Type B pancreatic cell (in vitro differentiated cells): ENCODE measurements around the gene KCNQ5. TPM values are rescaled to one million over a fixed set of nuclear protein-coding genes. Genes with fewer than 3 reads are reported as not detected.

Source experiments
- DNase-seq: peaks from one replicate; pipeline ENCODE4 v3.0.0; 2021; ENCODE audit warnings: mixed read lengths; ENCODE audit not compliant: unreplicated experiment; ENCODE audit errors: extremely low spot score
- H3K27ac Mint-ChIP-seq: 2 replicates; pipeline ENCODE4 v1.8.0; 2021; ENCODE audit warnings: mild to moderate bottlenecking, mixed read lengths
- H3K27me3 Mint-ChIP-seq: 2 replicates; pipeline ENCODE4 v1.8.0; 2021; ENCODE audit warnings: mixed read lengths
- H3K36me3 Mint-ChIP-seq: 2 replicates; pipeline ENCODE4 v1.8.0; 2021; ENCODE audit warnings: mixed read lengths
- H3K4me1 Mint-ChIP-seq: one replicate; pipeline ENCODE4 v1.8.0; 2021; ENCODE audit warnings: mixed read lengths; ENCODE audit not compliant: unreplicated experiment
- H3K4me3 Mint-ChIP-seq: 2 replicates; pipeline ENCODE4 v1.8.0; 2021; ENCODE audit warnings: mild to moderate bottlenecking, mixed read lengths
- H3K9me3 Mint-ChIP-seq: 2 replicates; pipeline ENCODE4 v1.8.0; 2021; ENCODE audit warnings: mixed read lengths
- CTCF ChIP-seq: fragments of 200-600 bp; sonication (generic); conservative IDR thresholded peaks from 2 replicates; pipeline ENCODE4 v1.5.0; 2021; ENCODE audit warnings: antibody characterized with exemption, mild to moderate bottlenecking
- total RNA-seq: library from RNA; stranded (reverse); gene quantifications from 2 replicates; pipeline ENCODE4 v1.2.1, GENCODE V29; 2021; ENCODE audit warnings: low replicate concordance

KCNQ5 gene
- total RNA-seq, 1 donor from 2014 or later: 1.7 TPM

GRCh38 chr6:73003302-73003701, 381.4 kb downstream of the KCNQ5 start:
- H3K27ac Mint-ChIP-seq: no peak overlapping the region
- no peaks in the 10 kb centered on the region for H3K9me3 Mint-ChIP-seq
- no peak overlapping the region for H3K4me3 Mint-ChIP-seq
- TF ChIP-seq CTCF: no peak
- no peaks in the 10 kb centered on the region for H3K4me1 Mint-ChIP-seq
- no peak for DNase-seq
- no peaks in the 10 kb centered on the region for H3K36me3 Mint-ChIP-seq
- no peaks in the 10 kb centered on the region for H3K27me3 Mint-ChIP-seq

GRCh38 chr6:73004231-73004630, 382.4 kb downstream of the KCNQ5 start:
- no peak overlapping the region for H3K4me3 Mint-ChIP-seq
- H3K9me3 Mint-ChIP-seq: no peaks in the 10 kb centered on the region
- H3K4me1 Mint-ChIP-seq: no peaks in the 10 kb centered on the region
- DNase-seq: no peak
- TF ChIP-seq CTCF: no peak
- no peak overlapping the region for H3K27ac Mint-ChIP-seq
- no peaks in the 10 kb centered on the region for H3K36me3 Mint-ChIP-seq
- no peaks in the 10 kb centered on the region for H3K27me3 Mint-ChIP-seq

- Mint-ChIP-seq H3K27me3 (no peaks in the 10 kb centered on the region), H3K9me3 (no peaks in the 10 kb centered on the region), H3K4me1 (no peaks in the 10 kb centered on the region), H3K36me3 (no peaks in the 10 kb centered on the region), H3K27ac (no peak overlapping the region), H3K4me3 (no peak overlapping the region)
- TF ChIP-seq CTCF: no peak
- DNase-seq: no peak
These were observed 383.0 kb downstream of the KCNQ5 start for GRCh38 chr6:73004861-73005260.

- Mint-ChIP-seq H3K27me3 (no peaks in the 10 kb centered on the region), H3K36me3 (no peaks in the 10 kb centered on the region), H3K4me1 (no peaks in the 10 kb centered on the region), H3K27ac (no peak overlapping the region), H3K9me3 (no peaks in the 10 kb centered on the region), H3K4me3 (no peak overlapping the region)
- TF ChIP-seq CTCF: no peak
- DNase-seq: no peak
These were observed 384.3 kb downstream of the KCNQ5 start for GRCh38 chr6:73006146-73006545.

- Mint-ChIP-seq H3K27me3 (peaks cover 6% of the 10 kb centered on the region), H3K36me3 (no peaks in the 10 kb centered on the region), H3K9me3 (no peaks in the 10 kb centered on the region), H3K4me1 (no peaks in the 10 kb centered on the region), H3K4me3 (no peak overlapping the region), H3K27ac (no peak overlapping the region)
- TF ChIP-seq CTCF: no peak
- no peak for DNase-seq
These were observed 390.1 kb downstream of the KCNQ5 start for GRCh38 chr6:73011945-73012344.

- no peak overlapping the region for H3K27ac Mint-ChIP-seq
- H3K9me3 Mint-ChIP-seq: no peaks in the 10 kb centered on the region
- no peak for TF ChIP-seq CTCF
- no peaks in the 10 kb centered on the region for H3K36me3 Mint-ChIP-seq
- H3K4me3 Mint-ChIP-seq: no peak overlapping the region
- no peaks in the 10 kb centered on the region for H3K4me1 Mint-ChIP-seq
- peaks cover 10% of the 10 kb centered on the region for H3K27me3 Mint-ChIP-seq
- DNase-seq: no peak
These were observed 395.6 kb downstream of the KCNQ5 start for GRCh38 chr6:73017476-73017875.
